Measurements from ENCODE around the gene BTAF1. TPM values are rescaled to one million over a fixed set of nuclear protein-coding genes. Genes with fewer than 3 reads are reported as not detected.
A peak's percentile ranks its signal among the peaks of the same experiment; 100 is the strongest.

The BTAF1 gene
- total RNA-seq, 1 experiment from 2014 or later = 49.6 TPM

DNA sequence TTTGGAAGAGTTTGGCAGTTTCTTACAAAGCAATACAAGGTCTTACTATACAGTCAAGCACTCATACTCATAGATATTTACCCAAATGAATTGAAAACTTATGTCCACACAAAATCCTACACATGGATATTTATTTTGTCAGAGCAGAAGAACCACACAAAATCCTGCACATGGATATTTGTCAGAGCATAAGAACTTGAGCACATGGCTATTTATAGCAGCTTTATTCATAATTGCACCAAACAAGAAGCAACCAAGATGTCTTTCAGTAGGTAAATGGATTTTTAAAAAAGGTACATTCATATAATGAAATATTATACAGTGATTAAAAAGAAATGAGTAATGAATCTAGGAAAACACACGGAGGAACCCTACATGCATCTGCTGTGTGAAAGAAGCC is 115.4 kb downstream of the BTAF1 start:
- DNase-seq (ENCODE audit: low spot score) = no peak
- no peak overlapping the region for H3K4me3 Mint-ChIP-seq
- H3K36me3 Mint-ChIP-seq = peaks cover 4% of the 10 kb centered on the region; the same call in 1 of the 2 replicates
- H3K27ac Mint-ChIP-seq = no peak overlapping the region
- no peaks in the 10 kb centered on the region for H3K9me3 Mint-ChIP-seq
- POLR2A ChIA-PET = no interaction called here
- TF ChIP-seq JUN (CRISPR knock-in tag; IDR thresholded peaks at IDR 0.05) = no peak
- TF ChIP-seq NFYB (CRISPR knock-in tag; conservative IDR thresholded peaks at IDR 0.05; ENCODE audit: low read depth) = no peak
- TF ChIP-seq CREM (CRISPR knock-in tag; IDR thresholded peaks at IDR 0.05) = no peak
- TF ChIP-seq ETV6 (CRISPR knock-in tag; IDR thresholded peaks at IDR 0.05) = no peak
- no peak for TF ChIP-seq NR3C1 (CRISPR knock-in tag; conservative IDR thresholded peaks at IDR 0.05; ENCODE audit: low read depth)
- TF ChIP-seq, protein P1, sequence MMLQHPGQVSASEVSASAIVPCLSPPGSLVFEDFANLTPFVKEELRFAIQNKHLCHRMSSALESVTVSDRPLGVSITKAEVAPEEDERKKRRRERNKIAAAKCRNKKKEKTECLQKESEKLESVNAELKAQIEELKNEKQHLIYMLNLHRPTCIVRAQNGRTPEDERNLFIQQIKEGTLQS (CRISPR knock-in tag; conservative IDR thresholded peaks at IDR 0.05) = no peak
- TF ChIP-seq TCF7 (CRISPR knock-in tag; IDR thresholded peaks at IDR 0.05; ENCODE audit: low read depth) = no peak
- no peak for TF ChIP-seq TP53 (CRISPR knock-in tag; IDR thresholded peaks at IDR 0.05)
- no peak for TF ChIP-seq ZNF396 (CRISPR knock-in tag; IDR thresholded peaks at IDR 0.05; ENCODE audit: borderline replicate concordance)
- TF ChIP-seq, protein P2, sequence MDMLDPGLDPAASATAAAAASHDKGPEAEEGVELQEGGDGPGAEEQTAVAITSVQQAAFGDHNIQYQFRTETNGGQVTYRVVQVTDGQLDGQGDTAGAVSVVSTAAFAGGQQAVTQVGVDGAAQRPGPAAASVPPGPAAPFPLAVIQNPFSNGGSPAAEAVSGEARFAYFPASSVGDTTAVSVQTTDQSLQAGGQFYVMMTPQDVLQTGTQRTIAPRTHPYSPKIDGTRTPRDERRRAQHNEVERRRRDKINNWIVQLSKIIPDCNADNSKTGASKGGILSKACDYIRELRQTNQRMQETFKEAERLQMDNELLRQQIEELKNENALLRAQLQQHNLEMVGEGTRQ (CRISPR knock-in tag; IDR thresholded peaks at IDR 0.05) = no peak
- TF ChIP-seq SMAD4 (CRISPR knock-in tag; IDR thresholded peaks at IDR 0.05) = no peak
- no peak for TF ChIP-seq SMAD3 (CRISPR knock-in tag; IDR thresholded peaks at IDR 0.05; ENCODE audit: borderline replicate concordance)
- TF ChIP-seq NFATC4 (CRISPR knock-in tag; IDR thresholded peaks at IDR 0.05) = no peak
- no peak for TF ChIP-seq ZNF232 (CRISPR knock-in tag; IDR thresholded peaks at IDR 0.05)
- H3K27me3 Mint-ChIP-seq (ENCODE audit: low read depth) = no peaks in the 10 kb centered on the region
- CTCF ChIA-PET = no interaction called here
- H3K4me1 Mint-ChIP-seq = peaks cover 19% of the 10 kb centered on the region
- no peak for ATAC-seq

DNA sequence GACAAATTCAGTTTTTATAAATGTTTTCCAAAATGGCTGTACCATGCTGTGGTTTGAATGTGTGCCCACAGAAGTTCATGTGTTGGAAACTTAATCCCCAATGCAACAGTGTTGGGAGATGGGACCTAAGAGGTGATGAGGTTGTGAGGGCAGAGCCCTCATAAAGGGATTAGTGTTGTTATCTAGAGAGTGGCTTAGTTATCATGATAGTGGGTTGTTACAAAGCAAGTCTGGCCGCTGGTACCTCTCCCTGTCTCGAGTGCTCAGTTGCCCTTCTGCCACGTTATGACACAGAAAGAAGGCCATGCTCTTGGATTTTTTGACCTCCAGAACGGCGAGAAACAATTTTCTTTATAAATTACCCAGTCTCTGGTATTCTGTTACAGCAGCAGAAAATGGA is 119.0 kb downstream of the BTAF1 start:
- peaks cover 26% of the 10 kb centered on the region for H3K4me1 Mint-ChIP-seq
- ChIA-PET CTCF (no interaction called here), POLR2A (no interaction called here)
- H3K4me3 Mint-ChIP-seq = no peak overlapping the region
- 0 out of 2 replicates have a peak, but pooled peaks cover 4% of the 10 kb centered on the region for H3K27me3 Mint-ChIP-seq (ENCODE audit: low read depth)
- peak; percentile 21; the same call in 1 of the 2 replicates for ATAC-seq
- no peak overlapping the region for H3K27ac Mint-ChIP-seq
- no peaks in the 10 kb centered on the region for H3K9me3 Mint-ChIP-seq
- TF ChIP-seq JUN (CRISPR knock-in tag; IDR thresholded peaks at IDR 0.05) = no peak
- TF ChIP-seq ZNF138 (CRISPR knock-in tag; conservative IDR thresholded peaks at IDR 0.05) = no peak
- TF ChIP-seq, protein P3, sequence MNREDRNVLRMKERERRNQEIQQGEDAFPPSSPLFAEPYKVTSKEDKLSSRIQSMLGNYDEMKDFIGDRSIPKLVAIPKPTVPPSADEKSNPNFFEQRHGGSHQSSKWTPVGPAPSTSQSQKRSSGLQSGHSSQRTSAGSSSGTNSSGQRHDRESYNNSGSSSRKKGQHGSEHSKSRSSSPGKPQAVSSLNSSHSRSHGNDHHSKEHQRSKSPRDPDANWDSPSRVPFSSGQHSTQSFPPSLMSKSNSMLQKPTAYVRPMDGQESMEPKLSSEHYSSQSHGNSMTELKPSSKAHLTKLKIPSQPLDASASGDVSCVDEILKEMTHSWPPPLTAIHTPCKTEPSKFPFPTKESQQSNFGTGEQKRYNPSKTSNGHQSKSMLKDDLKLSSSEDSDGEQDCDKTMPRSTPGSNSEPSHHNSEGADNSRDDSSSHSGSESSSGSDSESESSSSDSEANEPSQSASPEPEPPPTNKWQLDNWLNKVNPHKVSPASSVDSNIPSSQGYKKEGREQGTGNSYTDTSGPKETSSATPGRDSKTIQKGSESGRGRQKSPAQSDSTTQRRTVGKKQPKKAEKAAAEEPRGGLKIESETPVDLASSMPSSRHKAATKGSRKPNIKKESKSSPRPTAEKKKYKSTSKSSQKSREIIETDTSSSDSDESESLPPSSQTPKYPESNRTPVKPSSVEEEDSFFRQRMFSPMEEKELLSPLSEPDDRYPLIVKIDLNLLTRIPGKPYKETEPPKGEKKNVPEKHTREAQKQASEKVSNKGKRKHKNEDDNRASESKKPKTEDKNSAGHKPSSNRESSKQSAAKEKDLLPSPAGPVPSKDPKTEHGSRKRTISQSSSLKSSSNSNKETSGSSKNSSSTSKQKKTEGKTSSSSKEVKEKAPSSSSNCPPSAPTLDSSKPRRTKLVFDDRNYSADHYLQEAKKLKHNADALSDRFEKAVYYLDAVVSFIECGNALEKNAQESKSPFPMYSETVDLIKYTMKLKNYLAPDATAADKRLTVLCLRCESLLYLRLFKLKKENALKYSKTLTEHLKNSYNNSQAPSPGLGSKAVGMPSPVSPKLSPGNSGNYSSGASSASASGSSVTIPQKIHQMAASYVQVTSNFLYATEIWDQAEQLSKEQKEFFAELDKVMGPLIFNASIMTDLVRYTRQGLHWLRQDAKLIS (CRISPR knock-in tag; IDR thresholded peaks at IDR 0.05; ENCODE audit: borderline replicate concordance) = no peak
- no peak for TF ChIP-seq KAT7 (CRISPR knock-in tag; IDR thresholded peaks at IDR 0.05; ENCODE audit: borderline replicate concordance)
- TF ChIP-seq NR2C2 (CRISPR knock-in tag; IDR thresholded peaks at IDR 0.05) = no peak
- no peak for TF ChIP-seq NFYB (CRISPR knock-in tag; conservative IDR thresholded peaks at IDR 0.05; ENCODE audit: low read depth)
- TF ChIP-seq NFE2L1 (CRISPR knock-in tag; IDR thresholded peaks at IDR 0.05) = no peak
- TF ChIP-seq GABPB1 (CRISPR knock-in tag; IDR thresholded peaks at IDR 0.05) = no peak
- no peak for DNase-seq (ENCODE audit: low spot score)
- H3K36me3 Mint-ChIP-seq = no peaks in the 10 kb centered on the region
